Mucosa of descending colon (tissue), 3 donors: Measurements from ENCODE around the gene FHDC1. TPM values are rescaled to one million over a fixed set of nuclear protein-coding genes. Genes with fewer than 3 reads are reported as not detected.
A peak's percentile ranks its signal among the peaks of the same experiment; 100 is the strongest.

Experiments
- ATAC-seq: fragments of 200-7000 bp; cut with Tn5 transposase; one replicate; pipeline ENCODE4 v1.9.1; 2020; ENCODE audit warnings: mild to moderate bottlenecking, moderate library complexity
- DNase-seq, 3 donors: peaks; one replicate each; pipeline ENCODE4 v3.0.0-alpha.2; 2020
- H3K36me3 ChIP-seq: fragments of 200-600 bp; one replicate; pipeline ENCODE4 v1.8.0; 2021; ENCODE audit warnings: low read depth, mild to moderate bottlenecking
- H3K4me1 ChIP-seq: fragments of 200-600 bp; one replicate; pipeline ENCODE4 v1.8.0; 2021; ENCODE audit warnings: low read depth, mild to moderate bottlenecking
- H3K4me3 ChIP-seq: fragments of 200-600 bp; one replicate; pipeline ENCODE4 v1.8.0; 2021; ENCODE audit warnings: mild to moderate bottlenecking
- H3K9me3 ChIP-seq: fragments of 200-600 bp; one replicate; pipeline ENCODE4 v1.8.0; 2021; ENCODE audit warnings: mild to moderate bottlenecking
- intact Hi-C, 2 donors: fragments of 100-400 bp; cut with DNase I in 1 of 2; cut with micrococcal nuclease in 1 of 2; formaldehyde crosslinking; loops; one replicate each; pipeline versions ENCODE4 v1.11.0 to v1.11.1; 2022; cut with DNase I, micrococcal nuclease
- total RNA-seq, 3 donors: library from RNA; stranded (reverse); fragmentation: NEBNext Ultra II Directional in 2 of 3; extraction: Animal tissue kit (Norgen Biotek cat#: 25700) in 2 of 3; gene quantifications; one replicate each; pipeline versions ENCODE4 v1.2.1 to v1.2.4, GENCODE V29; 2021 to 2023
- TF ChIP-seq, protein P1 (sequence below): fragments of 200-600 bp; IDR thresholded peaks from one replicate; pipeline ENCODE4 v1.8.0; 2022; ENCODE audit warnings: antibody characterized with exemption, mild to moderate bottlenecking
- donor health status: DM: no; HTN: no; CAD: no; lungs with moderate emphysema.
- donor health status: DM: no; HTN: no; CAD: no.
- donor health status: DM: no; HTN: yes; CAD: no.

The FHDC1 gene
- total RNA-seq, 3 donors from 2014 or later, result 8.8 to 16.1 (median 14.1) TPM

DNA sequence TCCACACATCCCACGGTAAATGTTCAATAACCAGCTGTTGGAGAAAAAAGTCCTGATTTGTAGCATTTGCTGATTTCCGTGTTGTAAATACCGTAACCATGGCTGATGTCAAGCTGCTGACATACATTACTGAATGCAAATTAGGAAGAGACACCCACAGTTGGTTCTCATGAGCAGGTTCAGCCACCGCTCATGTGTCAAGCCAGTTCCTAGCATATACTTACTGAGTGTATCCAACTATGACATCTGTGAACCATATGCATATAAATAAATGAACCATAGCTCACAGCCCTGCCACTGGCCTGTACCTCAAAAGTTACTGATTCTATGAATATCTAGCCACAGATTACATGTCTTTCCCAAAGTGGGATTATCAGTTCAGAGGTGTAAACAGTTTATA lies 29.5 kb downstream of the FHDC1 start:
- intact Hi-C loops, result no loop called here
- no peaks in the 10 kb centered on the region for H3K4me1 ChIP-seq
- no peak overlapping the region for H3K4me3 ChIP-seq
- DNase-seq (no peak), ATAC-seq (no peak)
- TF ChIP-seq, protein P1, sequence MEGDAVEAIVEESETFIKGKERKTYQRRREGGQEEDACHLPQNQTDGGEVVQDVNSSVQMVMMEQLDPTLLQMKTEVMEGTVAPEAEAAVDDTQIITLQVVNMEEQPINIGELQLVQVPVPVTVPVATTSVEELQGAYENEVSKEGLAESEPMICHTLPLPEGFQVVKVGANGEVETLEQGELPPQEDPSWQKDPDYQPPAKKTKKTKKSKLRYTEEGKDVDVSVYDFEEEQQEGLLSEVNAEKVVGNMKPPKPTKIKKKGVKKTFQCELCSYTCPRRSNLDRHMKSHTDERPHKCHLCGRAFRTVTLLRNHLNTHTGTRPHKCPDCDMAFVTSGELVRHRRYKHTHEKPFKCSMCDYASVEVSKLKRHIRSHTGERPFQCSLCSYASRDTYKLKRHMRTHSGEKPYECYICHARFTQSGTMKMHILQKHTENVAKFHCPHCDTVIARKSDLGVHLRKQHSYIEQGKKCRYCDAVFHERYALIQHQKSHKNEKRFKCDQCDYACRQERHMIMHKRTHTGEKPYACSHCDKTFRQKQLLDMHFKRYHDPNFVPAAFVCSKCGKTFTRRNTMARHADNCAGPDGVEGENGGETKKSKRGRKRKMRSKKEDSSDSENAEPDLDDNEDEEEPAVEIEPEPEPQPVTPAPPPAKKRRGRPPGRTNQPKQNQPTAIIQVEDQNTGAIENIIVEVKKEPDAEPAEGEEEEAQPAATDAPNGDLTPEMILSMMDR, result no peak
- no peaks in the 10 kb centered on the region for H3K9me3 ChIP-seq
- H3K36me3 ChIP-seq, result no peaks in the 10 kb centered on the region

DNA sequence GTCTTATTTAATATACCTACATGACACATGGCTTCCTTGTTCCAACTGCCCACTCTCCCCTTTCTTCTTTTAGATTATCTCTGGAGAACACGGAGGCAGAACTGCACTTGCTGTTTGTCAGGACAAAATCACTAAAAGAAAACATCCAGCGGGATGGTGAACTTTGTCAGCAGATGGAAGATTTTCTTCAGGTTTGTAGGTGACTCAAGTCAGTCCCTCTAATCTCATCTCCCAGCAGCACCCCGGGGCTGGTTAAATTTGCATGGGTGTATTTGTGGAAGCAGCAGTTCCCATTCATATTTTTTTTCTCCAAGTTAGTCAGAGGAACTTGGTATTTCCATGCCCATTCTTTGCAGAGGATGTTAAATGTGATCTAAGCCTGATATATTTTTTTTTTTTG lies 31.8 kb downstream of the FHDC1 start:
- intact Hi-C loops, result no loop called here
- Histone ChIP-seq H3K9me3 (no peaks in the 10 kb centered on the region), H3K4me3 (no peak overlapping the region), H3K36me3 (no peaks in the 10 kb centered on the region), H3K4me1 (no peaks in the 10 kb centered on the region)
- DNase-seq (no peak), ATAC-seq (no peak)
- TF ChIP-seq, protein P1, result no peak

DNA sequence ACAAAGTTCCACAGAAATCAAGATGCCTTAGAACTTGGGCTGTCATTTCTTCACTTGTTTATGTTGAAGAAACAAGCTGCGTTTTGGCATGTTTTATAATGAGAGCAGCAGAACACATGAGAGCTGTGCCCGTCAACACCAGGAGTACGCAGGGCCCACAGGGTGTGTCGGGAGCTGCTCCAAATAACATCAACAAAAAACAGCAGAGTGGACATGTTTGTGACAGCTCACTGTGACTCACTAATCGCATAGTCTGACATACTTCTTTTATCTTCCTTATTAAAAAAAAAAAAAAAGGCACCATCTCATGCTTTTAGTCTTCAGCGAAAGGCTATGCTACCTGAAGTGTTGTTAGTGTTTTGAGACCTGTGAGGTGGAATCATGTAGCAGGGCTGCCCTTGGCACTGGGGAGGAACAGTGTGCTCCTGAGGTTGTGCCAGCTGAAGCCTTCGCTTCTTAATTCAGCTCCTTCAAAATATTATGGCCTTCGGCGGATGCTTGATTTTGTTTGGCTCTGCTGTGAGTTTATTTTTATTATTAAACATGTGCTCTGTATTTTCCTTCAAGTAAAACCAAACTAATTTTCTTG lies 32.8 kb downstream of the FHDC1 start:
- H3K4me1 ChIP-seq, result no peaks in the 10 kb centered on the region
- no peak overlapping the region for H3K4me3 ChIP-seq
- TF ChIP-seq, protein P1, result no peak
- intact Hi-C loops, result no loop called here
- H3K9me3 ChIP-seq, result no peaks in the 10 kb centered on the region
- H3K36me3 ChIP-seq, result no peaks in the 10 kb centered on the region
- ATAC-seq (peak; percentile 16), DNase-seq (no peak)

DNA sequence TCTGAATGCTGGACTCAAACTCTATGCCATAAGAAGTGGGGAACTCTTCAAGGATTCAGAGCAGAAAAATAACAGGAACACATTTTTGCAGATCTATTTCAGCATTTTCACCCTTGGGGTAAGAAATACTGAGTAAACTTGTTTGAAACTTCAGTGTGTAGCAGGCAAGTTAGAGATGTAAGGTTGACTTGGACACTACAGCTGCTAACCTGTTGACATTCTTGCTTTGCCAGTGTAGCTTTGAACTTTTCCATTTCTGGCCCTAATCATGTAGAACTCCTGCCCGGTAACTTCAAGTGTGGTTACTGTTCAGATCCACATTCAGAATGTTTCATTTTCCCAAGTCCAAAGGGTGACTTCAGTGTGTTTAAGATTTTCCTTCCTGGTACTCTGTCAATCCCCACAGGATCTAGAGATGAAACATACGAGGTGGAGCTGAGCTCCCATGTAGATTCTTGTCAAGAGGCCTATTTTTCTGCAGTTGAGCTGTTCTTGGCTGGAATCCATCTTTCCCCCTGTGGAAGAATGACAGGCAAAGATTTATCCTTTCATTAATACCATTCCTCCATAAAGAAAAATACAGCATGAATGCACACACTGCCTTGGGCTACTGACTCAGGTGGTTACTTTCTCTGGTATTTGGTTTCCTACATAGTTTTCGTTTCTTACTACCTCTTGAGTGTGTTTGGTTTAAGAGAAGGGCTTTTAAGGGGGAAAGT lies 34.1 kb downstream of the FHDC1 start:
- intact Hi-C loops, result no loop called here
- no peaks in the 10 kb centered on the region for H3K36me3 ChIP-seq
- no peaks in the 10 kb centered on the region for H3K4me1 ChIP-seq
- ATAC-seq (peak; percentile 81), DNase-seq (no peak)
- no peak overlapping the region for H3K4me3 ChIP-seq
- H3K9me3 ChIP-seq, result no peaks in the 10 kb centered on the region
- TF ChIP-seq, protein P1, result no peak

DNA sequence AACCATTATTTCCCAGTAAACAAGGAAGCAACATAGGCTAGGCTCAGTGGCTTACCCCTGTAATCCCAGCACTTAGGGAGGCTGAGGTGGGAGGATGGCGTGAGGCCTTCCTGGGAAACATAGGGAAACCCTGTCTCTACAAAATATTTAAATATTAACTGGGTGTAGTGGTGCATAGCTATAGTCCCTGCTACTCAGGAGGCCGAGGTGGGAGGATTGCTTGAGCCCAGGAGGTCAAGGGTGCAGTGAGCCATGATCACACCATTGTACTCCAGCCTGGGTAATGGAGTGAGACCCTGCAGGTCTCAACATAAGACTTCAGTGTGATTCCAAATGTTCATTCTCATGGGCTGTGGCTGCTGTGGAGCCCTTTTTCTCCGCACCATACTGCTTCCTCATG lies 34.9 kb downstream of the FHDC1 start:
- no peaks in the 10 kb centered on the region for H3K9me3 ChIP-seq
- TF ChIP-seq, protein P1, result no peak
- H3K36me3 ChIP-seq, result no peaks in the 10 kb centered on the region
- no peaks in the 10 kb centered on the region for H3K4me1 ChIP-seq
- no peak overlapping the region for H3K4me3 ChIP-seq
- ATAC-seq (no peak), DNase-seq (no peak)
- intact Hi-C loops, result no loop called here
